Liver (tissue), 9 donors: ENCODE measurements around the gene ARHGAP10. TPM values are rescaled to one million over a fixed set of nuclear protein-coding genes. Genes with fewer than 3 reads are reported as not detected.
"Not testable (repeated sequence)": the region's sequence is repeated elsewhere in the genome, so short reads cannot be mapped to it uniquely, and the experiment has no call there.

Source experiments
- DNase-seq: peaks from one replicate; pipeline ENCODE4 v3.0.0-alpha.2; 2017; ENCODE audit warnings: low spot score
- H3K27ac ChIP-seq, 2 donors: one replicate each; pipeline ENCODE4 v1.7.0; 2013; ENCODE audit warnings: inconsistent platforms in 2 of 2, low read length in 2 of 2, control low read depth in 1 of 2, low read depth in 1 of 2, mild to moderate bottlenecking in 1 of 2
- H3K27me3 ChIP-seq, 4 donors: one replicate each; pipeline versions ENCODE4 v1.6.1 to v1.7.0; 2013; ENCODE audit warnings: low read length in 3 of 4, inconsistent platforms in 1 of 4, mild to moderate bottlenecking in 1 of 4, moderate library complexity in 1 of 4; ENCODE audit not compliant: control insufficient read depth in 4 of 4, insufficient read depth in 4 of 4
- H3K36me3 ChIP-seq, 4 donors: one replicate each; pipeline versions ENCODE4 v1.6.1 to v1.7.0; 2013; ENCODE audit warnings: low read length in 3 of 4, mild to moderate bottlenecking in 3 of 4, low read depth in 1 of 4, moderate library complexity in 1 of 4; ENCODE audit not compliant: control insufficient read depth in 4 of 4, insufficient read depth in 3 of 4
- H3K4me1 ChIP-seq, 4 donors: one replicate each; pipeline versions ENCODE4 v1.6.1 to v1.7.0; 2013; ENCODE audit warnings: low read length in 3 of 4, mild to moderate bottlenecking in 3 of 4, moderate library complexity in 1 of 4; ENCODE audit not compliant: control insufficient read depth in 4 of 4, insufficient read depth in 4 of 4
- H3K4me3 ChIP-seq, 3 donors: one replicate each; pipeline versions ENCODE4 v1.6.1 to v1.7.0; 2013; ENCODE audit warnings: low read length in 3 of 3, control low read depth in 1 of 3, low read depth in 1 of 3, mild to moderate bottlenecking in 1 of 3
- H3K9ac ChIP-seq, 2 donors: one replicate each; pipeline ENCODE4 v1.7.0; 2013; ENCODE audit warnings: low read length in 2 of 2, mild to moderate bottlenecking in 2 of 2, moderate library complexity in 2 of 2, control low read depth in 1 of 2, low read depth in 1 of 2
- H3K9me3 ChIP-seq, 4 donors: one replicate each; pipeline versions ENCODE4 v1.6.1 to v1.7.0; 2013; ENCODE audit warnings: low read length in 3 of 4; ENCODE audit not compliant: control insufficient read depth in 4 of 4
- EGR1 ChIP-seq, 2 donors: IDR thresholded peaks; 2 replicates each; pipeline ENCODE4 v1.6.1; 2016 to 2018; ENCODE audit warnings: antibody characterized with exemption in 2 of 2, low read depth in 2 of 2
- FOXA1 ChIP-seq: IDR thresholded peaks from 2 replicates; pipeline ENCODE4 v1.6.1; 2016; ENCODE audit warnings: antibody characterized with exemption
- FOXA2 ChIP-seq: IDR thresholded peaks from 2 replicates; pipeline ENCODE4 v1.6.1; 2016; ENCODE audit warnings: antibody characterized with exemption
- GABPA ChIP-seq, 2 donors: IDR thresholded peaks in 1 of 2; conservative IDR thresholded peaks in 1 of 2; 2 replicates each; pipeline ENCODE4 v1.6.1; 2016; ENCODE audit warnings: antibody characterized with exemption in 2 of 2, mild to moderate bottlenecking in 1 of 2, moderate library complexity in 1 of 2
- HNF4A ChIP-seq, 2 donors: conservative IDR thresholded peaks; 2 replicates each; pipeline ENCODE4 v1.6.1; 2016; ENCODE audit warnings: antibody characterized with exemption in 2 of 2, mild to moderate bottlenecking in 2 of 2
- JUND ChIP-seq, 2 donors: IDR thresholded peaks; 2 replicates each; pipeline ENCODE4 v1.6.1; 2016; ENCODE audit warnings: antibody characterized with exemption in 2 of 2
- MAX ChIP-seq: IDR thresholded peaks from 2 replicates; pipeline ENCODE4 v1.6.1; 2016; ENCODE audit warnings: antibody characterized with exemption
- NR2F2 ChIP-seq: IDR thresholded peaks from 2 replicates; pipeline ENCODE4 v1.6.1; 2016; ENCODE audit warnings: antibody characterized with exemption
- RAD21 ChIP-seq, 2 donors: IDR thresholded peaks; 2 replicates each; pipeline ENCODE4 v1.6.1; 2016; ENCODE audit warnings: antibody characterized with exemption in 2 of 2, mild to moderate bottlenecking in 2 of 2
- RXRA ChIP-seq, 2 donors: IDR thresholded peaks; 2 replicates each; pipeline ENCODE4 v1.6.1; 2017 to 2018; ENCODE audit warnings: antibody characterized with exemption in 2 of 2, mild to moderate bottlenecking in 1 of 2
- SP1 ChIP-seq: IDR thresholded peaks from 2 replicates; pipeline ENCODE4 v1.6.1; 2018; ENCODE audit warnings: antibody characterized with exemption, mild to moderate bottlenecking
- YY1 ChIP-seq: IDR thresholded peaks from 2 replicates; pipeline ENCODE4 v1.6.1; 2016; ENCODE audit warnings: antibody characterized with exemption, mild to moderate bottlenecking
- WGBS: extraction: QIAGEN DNeasy Blood & Tissue Kit; methylation state at CpG from one replicate; pipeline ENCODE4 v1.1.7; 2013; 5-methylcytosine and 5-hydroxymethylcytosine counted together
- polyA plus RNA-seq, 2 donors: library from polyadenylated mRNA; stranded (reverse) in 1 of 2; unstranded in 1 of 2; fragments of 200-250 nt in 1 of 2; fragments of >200 nt in 1 of 2; fragmentation: Nextera tagmentation in 1 of 2; extraction: Ambion mirVana in 1 of 2; gene quantifications; one replicate each; pipeline versions ENCODE4 v1.2.1 to v1.2.3, GENCODE V29; 2013 to 2015
- total RNA-seq, 2 donors: library from RNA; depleted of rRNA; stranded (reverse); fragments of >200 nt; gene quantifications; one replicate each; pipeline ENCODE4 v1.2.3, GENCODE V29; 2014
- TF ChIP-seq, protein P1 (sequence below): IDR thresholded peaks from 2 replicates; pipeline ENCODE4 v1.6.1; 2016; ENCODE audit warnings: antibody characterized with exemption, mild to moderate bottlenecking
- TF ChIP-seq, protein P2 (sequence below): fragments of 150-350 bp; IDR thresholded peaks from 2 replicates; pipeline ENCODE4 v1.5.1; 2017; ENCODE audit warnings: improper control_type of control experiment, low read depth, low read length; ENCODE audit not compliant: missing input control
- TF ChIP-seq, protein P3 (sequence below): IDR thresholded peaks from 2 replicates; pipeline ENCODE4 v1.6.1; 2016; ENCODE audit warnings: antibody characterized with exemption
- TF ChIP-seq, protein P4 (sequence below): IDR thresholded peaks from 2 replicates; pipeline ENCODE4 v1.6.1; 2016; ENCODE audit warnings: antibody characterized with exemption
- donor health status: healthy.
- donor health status: healthy.
- donor health status: healthy.
- donor health status: healthy.
- donor health status: healthy.

Gene ARHGAP10
- total and polyA plus RNA-seq, 4 donors = 1.5 to 13.0 (median 4.3) TPM

GRCh38 chr4:147909225-147909624 is 177.3 kb downstream of the ARHGAP10 start (continued):
- TF ChIP-seq, protein P1, sequence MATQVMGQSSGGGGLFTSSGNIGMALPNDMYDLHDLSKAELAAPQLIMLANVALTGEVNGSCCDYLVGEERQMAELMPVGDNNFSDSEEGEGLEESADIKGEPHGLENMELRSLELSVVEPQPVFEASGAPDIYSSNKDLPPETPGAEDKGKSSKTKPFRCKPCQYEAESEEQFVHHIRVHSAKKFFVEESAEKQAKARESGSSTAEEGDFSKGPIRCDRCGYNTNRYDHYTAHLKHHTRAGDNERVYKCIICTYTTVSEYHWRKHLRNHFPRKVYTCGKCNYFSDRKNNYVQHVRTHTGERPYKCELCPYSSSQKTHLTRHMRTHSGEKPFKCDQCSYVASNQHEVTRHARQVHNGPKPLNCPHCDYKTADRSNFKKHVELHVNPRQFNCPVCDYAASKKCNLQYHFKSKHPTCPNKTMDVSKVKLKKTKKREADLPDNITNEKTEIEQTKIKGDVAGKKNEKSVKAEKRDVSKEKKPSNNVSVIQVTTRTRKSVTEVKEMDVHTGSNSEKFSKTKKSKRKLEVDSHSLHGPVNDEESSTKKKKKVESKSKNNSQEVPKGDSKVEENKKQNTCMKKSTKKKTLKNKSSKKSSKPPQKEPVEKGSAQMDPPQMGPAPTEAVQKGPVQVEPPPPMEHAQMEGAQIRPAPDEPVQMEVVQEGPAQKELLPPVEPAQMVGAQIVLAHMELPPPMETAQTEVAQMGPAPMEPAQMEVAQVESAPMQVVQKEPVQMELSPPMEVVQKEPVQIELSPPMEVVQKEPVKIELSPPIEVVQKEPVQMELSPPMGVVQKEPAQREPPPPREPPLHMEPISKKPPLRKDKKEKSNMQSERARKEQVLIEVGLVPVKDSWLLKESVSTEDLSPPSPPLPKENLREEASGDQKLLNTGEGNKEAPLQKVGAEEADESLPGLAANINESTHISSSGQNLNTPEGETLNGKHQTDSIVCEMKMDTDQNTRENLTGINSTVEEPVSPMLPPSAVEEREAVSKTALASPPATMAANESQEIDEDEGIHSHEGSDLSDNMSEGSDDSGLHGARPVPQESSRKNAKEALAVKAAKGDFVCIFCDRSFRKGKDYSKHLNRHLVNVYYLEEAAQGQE = no peak
- no peak for TF ChIP-seq RXRA (IDR thresholded peaks at IDR 0.05)
- no peak for TF ChIP-seq FOXA2

DNA sequence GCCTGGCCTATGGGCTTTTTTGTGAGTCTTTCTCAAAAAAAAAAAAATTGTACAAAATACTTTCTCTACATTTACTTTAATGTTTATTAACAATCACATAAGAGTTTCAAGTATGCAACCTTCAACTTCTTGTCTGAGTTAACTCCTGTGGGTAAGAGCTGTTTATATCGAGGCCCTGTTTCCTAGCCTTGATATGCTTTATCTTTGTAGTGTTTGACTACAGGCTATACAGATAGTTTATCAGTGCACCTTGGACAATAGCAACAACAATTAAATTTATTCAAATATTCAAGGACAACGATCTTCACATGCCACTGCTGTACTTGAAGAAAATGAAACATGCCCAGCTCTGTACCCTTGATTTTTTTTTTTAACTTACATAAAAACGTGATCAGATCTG is 178.4 kb downstream of the ARHGAP10 start:
- WGBS = 52% methylated on average over 3 of the region's 3 CpGs
- Histone ChIP-seq H3K36me3 (no peaks in the 10 kb centered on the region), H3K27me3 (no peaks in the 10 kb centered on the region), H3K4me1 (no peaks in the 10 kb centered on the region), H3K4me3 (no peak overlapping the region), H3K9me3 (no peaks in the 10 kb centered on the region), H3K27ac (no peak overlapping the region), H3K9ac (no peak overlapping the region)
- TF ChIP-seq, protein P2, sequence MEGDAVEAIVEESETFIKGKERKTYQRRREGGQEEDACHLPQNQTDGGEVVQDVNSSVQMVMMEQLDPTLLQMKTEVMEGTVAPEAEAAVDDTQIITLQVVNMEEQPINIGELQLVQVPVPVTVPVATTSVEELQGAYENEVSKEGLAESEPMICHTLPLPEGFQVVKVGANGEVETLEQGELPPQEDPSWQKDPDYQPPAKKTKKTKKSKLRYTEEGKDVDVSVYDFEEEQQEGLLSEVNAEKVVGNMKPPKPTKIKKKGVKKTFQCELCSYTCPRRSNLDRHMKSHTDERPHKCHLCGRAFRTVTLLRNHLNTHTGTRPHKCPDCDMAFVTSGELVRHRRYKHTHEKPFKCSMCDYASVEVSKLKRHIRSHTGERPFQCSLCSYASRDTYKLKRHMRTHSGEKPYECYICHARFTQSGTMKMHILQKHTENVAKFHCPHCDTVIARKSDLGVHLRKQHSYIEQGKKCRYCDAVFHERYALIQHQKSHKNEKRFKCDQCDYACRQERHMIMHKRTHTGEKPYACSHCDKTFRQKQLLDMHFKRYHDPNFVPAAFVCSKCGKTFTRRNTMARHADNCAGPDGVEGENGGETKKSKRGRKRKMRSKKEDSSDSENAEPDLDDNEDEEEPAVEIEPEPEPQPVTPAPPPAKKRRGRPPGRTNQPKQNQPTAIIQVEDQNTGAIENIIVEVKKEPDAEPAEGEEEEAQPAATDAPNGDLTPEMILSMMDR = no peak
- TF ChIP-seq EGR1 (IDR thresholded peaks at IDR 0.05; ENCODE audit: low read depth in 2 of 2) = no peak
- TF ChIP-seq, protein P3, sequence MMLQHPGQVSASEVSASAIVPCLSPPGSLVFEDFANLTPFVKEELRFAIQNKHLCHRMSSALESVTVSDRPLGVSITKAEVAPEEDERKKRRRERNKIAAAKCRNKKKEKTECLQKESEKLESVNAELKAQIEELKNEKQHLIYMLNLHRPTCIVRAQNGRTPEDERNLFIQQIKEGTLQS = no peak
- no peak for TF ChIP-seq GABPA (IDR thresholded peaks at IDR 0.05 in 1 of 2, conservative IDR thresholded peaks at IDR 0.05 in 1 of 2)
- no peak for TF ChIP-seq JUND (IDR thresholded peaks at IDR 0.05)
- no peak for DNase-seq

- H3K4me3 ChIP-seq, DNase-seq, H3K27ac ChIP-seq, H3K27me3 ChIP-seq, H3K4me1 ChIP-seq, H3K36me3 ChIP-seq, H3K9ac ChIP-seq, H3K9me3 ChIP-seq: not testable (repeated sequence)
- WGBS = over 99% methylated on average over 2 of the region's 2 CpGs
These were observed 180.2 kb downstream of the ARHGAP10 start for GRCh38 chr4:147912106-147912505.

GRCh38 chr4:147913137-147913536 is 181.2 kb downstream of the ARHGAP10 start:
- H3K27me3 ChIP-seq = no peaks in the 10 kb centered on the region
- no peak for DNase-seq
- H3K27ac ChIP-seq = no peak overlapping the region
- no peaks in the 10 kb centered on the region for H3K36me3 ChIP-seq
- H3K4me3 ChIP-seq = no peak overlapping the region
- no peak overlapping the region for H3K9ac ChIP-seq
- WGBS = 88% methylated on average over 2 of the region's 2 CpGs
- no peaks in the 10 kb centered on the region for H3K9me3 ChIP-seq
- peaks cover 0 to 6% (median 0%) of the 10 kb centered on the region in 4 donors for H3K4me1 ChIP-seq
- TF ChIP-seq, protein P3 = no peak
- no peak for TF ChIP-seq YY1
- no peak for TF ChIP-seq MAX
- TF ChIP-seq JUND (IDR thresholded peaks at IDR 0.05) = no peak
- TF ChIP-seq EGR1 (IDR thresholded peaks at IDR 0.05; ENCODE audit: low read depth in 2 of 2) = no peak
- no peak for TF ChIP-seq FOXA1
- TF ChIP-seq, protein P4, sequence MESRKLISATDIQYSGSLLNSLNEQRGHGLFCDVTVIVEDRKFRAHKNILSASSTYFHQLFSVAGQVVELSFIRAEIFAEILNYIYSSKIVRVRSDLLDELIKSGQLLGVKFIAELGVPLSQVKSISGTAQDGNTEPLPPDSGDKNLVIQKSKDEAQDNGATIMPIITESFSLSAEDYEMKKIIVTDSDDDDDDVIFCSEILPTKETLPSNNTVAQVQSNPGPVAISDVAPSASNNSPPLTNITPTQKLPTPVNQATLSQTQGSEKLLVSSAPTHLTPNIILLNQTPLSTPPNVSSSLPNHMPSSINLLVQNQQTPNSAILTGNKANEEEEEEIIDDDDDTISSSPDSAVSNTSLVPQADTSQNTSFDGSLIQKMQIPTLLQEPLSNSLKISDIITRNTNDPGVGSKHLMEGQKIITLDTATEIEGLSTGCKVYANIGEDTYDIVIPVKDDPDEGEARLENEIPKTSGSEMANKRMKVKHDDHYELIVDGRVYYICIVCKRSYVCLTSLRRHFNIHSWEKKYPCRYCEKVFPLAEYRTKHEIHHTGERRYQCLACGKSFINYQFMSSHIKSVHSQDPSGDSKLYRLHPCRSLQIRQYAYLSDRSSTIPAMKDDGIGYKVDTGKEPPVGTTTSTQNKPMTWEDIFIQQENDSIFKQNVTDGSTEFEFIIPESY = no peak
- no peak for TF ChIP-seq RXRA (IDR thresholded peaks at IDR 0.05)
- TF ChIP-seq, protein P2 = no peak
- TF ChIP-seq NR2F2 = no peak
- no peak for TF ChIP-seq HNF4A (conservative IDR thresholded peaks at IDR 0.05)
- TF ChIP-seq SP1 = no peak
- no peak for TF ChIP-seq FOXA2
- no peak for TF ChIP-seq RAD21 (IDR thresholded peaks at IDR 0.05)
